NCI-H2029 treated with DMSO at 0.1 percent for 48 hours (cell line): ENCODE measurements around the gene FAM98C.

Experiments
- DNase-seq: peaks from one replicate; lab custom pipeline; 2025; lab: John Stamatoyannopoulos, UW

The FAM98C gene

DNA sequence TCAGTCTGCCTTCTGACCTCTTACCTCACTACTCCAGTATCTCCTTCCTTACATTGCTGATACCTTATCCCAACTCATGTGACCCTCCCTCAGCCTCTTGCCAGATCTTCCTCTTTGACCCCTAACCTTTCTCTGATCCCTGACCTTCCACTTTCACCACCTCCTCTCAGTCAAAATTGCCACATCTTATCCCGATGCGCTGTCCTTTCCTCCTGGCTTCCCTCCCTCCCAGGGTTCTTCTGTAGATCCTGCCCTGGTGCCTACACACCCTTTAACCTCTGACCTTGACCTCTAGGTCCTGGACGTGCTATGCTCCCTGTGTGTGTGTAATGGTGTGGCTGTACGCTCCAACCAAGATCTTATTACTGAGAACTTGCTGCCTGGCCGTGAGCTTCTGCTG, 54.3 kb downstream of the FAM98C start:
- DNase-seq: no peak

DNA sequence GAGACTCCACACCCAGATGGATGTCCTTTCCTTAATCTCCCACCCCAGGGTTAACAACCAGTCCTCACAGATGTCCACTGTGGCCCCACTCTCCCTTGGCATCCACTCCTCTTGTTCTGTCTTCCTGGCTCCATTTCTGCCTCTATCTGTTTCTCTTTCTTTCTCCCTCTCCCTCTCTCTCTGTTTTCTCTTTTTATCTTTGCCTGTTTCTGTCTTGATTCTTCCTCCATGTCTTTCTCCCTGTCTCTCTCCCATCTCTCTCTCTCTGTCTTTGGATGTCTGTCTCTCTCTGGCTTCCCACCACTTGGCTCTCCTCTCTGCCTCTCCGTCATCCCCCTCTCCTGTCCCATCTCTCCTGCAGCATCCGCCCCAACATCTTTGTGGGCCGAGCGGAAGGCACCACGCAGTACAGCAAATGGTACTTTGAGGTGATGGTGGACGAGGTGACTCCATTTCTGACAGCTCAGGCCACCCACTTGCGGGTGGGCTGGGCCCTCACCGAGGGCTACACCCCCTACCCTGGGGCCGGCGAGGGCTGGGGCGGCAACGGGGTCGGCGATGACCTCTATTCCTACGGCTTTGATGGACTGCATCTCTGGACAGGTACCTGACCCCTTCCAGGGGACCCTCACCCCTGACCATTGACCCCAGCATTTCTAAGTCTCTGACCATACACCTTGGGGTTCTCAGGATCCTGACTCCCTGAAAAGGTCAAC, 55.0 kb downstream of the FAM98C start:
- no peak for DNase-seq
